DMS53 treated with DMSO at 0.1 percent for 48 hours (cell line): ENCODE data around the gene WWOX.

Source experiments
- DNase-seq: peaks from one replicate; lab custom pipeline; 2025; ENCODE audit not compliant: unreplicated experiment; lab: John Stamatoyannopoulos, UW

WWOX gene

DNA sequence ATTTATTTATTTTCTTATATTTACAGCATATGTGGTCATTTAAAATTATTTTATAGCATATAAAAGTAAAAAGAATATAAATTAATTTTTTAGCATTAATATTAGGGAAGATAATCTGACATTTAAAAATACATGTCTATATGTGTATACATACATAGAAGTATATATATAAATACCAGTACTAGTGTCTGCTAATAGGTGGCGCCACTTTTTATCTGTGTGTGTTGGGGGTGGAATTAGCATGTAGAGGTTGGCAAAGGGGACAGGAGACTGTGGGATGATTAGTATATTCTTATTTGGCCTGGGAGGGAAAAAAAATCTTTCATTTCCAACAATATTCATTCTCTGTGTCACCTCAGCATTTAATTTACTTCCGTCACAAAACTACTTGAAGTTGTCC is 359.1 kb downstream of the WWOX start:
- DNase-seq, result no peak

DNA sequence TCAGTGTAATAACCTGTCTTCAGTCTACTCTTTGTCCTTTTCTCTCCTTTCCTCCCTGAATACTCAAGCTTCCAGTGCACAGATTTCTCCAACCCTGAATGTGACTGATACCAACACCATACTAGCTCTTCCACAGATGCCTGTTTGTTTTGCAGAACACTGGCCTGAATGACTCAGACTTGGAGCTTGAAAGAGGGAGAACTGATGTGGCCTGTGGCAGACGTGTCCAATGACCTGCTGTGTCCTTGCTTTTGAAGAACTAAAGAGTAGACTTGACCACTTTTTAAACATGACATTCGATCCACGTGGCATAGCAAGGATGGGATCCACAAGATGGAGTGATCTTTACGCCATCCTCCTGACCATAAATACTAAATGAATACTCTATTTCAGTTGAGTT is 361.0 kb downstream of the WWOX start:
- DNase-seq, result no peak

DNA sequence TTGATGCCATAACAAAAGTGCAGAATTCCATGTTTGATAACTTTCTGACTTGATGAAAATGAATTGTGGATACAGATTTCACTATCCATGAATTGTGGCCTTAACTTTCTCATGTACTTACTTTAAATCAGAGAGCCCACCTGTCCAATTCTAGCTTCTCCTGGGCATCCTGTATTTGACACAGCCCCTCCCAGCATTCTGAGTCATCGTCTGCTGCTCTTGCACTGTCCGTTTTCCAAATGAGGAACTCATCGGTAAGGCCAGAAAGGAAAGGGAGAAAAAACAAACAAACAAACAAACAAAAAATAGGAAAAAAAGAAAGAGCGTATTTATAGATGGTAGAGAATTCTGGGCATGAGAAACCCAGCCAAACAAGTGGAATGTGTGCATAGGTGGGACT is 361.6 kb downstream of the WWOX start:
- DNase-seq, result no peak

DNA sequence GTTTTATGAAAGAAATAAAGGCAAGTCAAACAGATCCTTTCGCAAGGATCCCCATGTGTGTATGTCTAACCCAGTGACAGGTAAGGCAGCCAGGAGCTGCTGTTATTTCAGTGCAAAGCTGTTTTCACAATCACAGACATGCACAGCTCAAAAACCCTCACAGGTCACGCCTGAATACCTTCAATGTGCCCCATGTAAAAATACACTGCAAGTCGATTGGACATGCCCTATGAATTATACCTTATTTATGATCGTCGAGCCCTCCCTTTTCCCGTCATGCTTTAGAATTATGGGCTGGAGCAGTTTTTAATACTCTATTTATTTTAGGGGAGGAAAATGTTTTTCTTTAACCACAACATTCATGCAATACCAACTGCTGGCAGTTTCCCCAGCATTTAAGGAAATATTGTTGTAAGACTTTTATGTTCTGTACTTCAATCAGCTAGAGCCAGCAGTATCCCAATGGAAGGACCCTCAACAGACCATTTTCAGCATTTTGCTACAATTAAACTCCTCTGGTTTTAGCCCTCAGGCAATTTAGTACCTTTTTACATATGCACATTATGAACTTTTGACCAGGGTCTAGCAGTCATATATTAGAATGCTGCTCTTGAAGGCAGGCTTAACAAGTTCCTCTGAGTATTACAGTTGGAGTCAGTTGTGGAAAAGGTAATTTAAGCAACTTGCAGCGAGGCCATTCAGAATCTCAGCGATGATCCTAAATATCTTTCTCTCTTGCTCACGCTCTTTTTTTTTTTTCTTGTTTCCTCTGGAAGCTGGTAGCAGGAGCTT is 362.2 kb downstream of the WWOX start:
- no peak for DNase-seq

DNA sequence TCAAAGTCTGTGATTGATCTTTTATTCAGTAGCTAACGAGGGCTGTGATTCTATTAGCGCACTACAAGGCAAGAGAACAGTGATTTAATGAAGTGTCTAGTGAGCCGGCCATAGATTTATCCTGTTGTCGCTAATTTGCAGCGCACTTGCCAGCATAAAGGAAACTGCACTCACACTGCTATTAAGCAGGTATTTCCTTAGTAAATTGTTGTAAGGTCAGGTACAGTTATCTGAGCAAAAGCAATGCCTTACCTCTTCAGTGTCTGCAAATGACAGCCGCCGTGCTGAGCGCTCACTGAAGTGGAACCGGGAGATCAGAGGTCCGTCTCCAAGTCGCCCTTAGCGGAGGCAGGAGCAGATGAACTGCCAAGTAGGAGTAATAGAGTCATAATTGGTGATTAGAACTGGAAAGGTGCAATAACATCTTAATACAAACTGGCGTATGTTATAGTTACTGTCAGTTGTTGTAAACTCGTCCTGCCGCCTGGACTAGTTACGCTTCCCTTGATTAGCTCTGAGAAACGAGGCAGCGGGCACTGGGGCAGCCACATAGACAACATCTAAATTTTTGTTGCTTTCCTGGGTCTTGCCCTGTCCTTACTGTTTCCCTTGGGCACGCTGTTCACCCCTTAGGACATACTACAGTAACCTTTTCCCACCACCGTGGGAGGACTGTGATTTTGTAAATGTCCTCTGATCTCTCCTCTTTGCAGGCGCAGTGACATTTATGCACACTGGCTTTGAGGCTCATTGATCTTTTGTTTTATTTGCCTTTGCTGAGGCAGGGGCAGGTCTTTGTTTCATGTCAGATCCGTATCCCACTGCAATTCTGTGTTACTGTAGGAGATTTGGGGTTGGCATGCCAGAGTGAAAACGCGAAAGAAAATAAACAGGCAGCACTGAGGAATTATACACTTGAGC is 363.1 kb downstream of the WWOX start:
- no peak for DNase-seq

DNA sequence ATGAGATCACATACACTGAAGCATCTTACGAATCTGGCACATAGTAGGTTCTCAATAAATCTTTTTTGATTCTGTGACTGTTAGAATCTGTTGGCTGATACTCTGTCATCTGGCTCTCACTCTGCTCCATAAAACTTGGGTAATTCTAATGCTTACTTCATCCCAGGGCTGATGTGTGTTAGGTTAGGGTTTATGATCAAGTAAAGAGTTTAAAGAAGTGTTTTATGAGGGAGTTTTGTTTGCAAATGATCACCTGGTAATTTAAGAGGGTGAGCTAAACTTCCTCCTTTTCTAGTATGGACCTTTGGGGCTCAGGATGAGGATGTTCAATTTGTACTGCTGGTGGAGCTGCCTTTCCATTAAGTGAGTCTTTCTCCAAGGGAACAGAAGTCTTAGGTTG is 364.1 kb downstream of the WWOX start:
- DNase-seq, result no peak

DNA sequence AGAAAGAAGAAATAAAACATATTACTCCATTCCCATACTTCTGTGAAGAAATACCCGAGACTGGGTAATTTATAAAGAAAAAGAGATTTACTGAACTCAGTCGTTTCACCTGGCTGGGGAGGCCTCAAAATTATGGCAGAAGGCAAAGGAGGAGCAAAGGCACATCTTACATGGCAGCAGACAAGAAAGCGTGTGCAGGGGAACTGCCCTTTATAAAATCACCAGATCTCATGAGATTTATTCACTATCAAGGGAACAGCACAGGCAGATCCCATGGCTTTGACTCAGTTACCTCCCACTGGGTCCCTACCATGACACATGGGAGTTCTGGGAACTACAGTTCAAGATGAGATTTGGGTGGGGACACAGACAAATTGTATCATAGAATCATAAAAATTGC is 365.4 kb downstream of the WWOX start:
- no peak for DNase-seq

DNA sequence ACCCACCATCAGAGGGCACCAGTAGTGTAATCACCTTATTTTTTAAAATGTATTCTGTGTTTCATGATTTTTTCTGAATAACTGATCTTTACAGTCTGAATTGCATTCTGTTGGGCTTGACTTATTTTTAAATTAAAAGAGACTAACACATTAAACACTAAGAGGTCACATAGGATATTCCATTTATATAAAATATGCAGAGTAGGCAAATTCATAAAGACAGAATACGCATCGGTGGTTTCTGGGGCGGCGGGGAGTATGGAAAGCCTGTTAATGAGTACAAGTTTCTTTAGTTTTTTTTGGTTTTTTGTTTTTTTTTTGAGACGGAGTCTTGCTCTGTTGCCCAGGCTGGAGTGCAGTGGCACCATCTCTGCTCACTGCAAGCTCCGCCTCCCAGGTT is 366.3 kb downstream of the WWOX start:
- no peak for DNase-seq

DNA sequence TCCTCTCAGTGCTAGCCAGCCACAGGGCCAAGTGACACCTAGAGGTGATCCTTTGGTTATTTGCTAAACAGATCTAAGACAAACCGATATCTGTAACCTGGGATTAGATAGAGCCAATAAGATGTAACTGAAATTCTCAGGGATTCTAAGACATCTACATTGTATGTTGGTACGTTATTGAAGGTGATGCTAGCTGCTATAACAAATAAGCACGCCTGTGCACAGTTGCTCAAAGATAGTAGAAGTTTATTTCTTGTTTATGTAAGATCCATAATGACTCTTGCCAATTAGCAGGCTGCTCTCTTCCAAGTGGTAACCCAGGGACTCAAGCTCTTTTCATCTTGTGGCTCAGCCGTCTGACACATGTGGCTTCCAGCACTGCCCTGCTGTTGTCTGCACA is 370.3 kb downstream of the WWOX start:
- no peak for DNase-seq

DNA sequence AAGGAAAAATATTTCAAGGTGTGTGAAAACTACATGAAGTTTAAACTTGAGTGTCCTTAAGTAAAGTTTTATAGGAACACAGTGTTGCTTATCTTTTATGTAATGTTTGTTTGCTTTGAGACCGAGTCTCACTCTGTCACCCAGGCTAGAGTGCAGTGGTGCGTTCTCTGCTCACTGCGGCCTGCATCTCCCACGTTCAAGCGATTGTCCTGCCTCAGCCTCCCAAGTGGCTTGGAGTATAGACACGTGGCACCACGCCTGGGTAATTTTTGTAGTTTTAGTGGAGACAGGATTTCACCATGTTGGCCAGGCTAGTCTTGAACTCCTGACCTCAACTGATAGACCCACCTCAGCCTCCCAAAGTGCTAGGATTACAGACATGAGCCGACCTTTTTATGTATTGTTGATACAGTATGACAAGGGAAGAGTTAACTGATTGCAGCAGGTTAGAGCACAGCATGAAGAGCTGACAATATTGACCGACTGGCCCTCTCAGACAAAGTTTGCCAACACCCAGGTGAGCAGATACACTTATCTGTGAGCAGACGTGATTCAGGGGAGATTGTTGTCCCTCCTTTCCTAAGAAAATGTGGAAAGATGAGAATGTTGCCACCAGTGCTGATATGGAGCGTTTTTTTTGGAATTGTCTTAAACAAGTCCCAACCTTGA is 373.7 kb downstream of the WWOX start:
- no peak for DNase-seq

DNA sequence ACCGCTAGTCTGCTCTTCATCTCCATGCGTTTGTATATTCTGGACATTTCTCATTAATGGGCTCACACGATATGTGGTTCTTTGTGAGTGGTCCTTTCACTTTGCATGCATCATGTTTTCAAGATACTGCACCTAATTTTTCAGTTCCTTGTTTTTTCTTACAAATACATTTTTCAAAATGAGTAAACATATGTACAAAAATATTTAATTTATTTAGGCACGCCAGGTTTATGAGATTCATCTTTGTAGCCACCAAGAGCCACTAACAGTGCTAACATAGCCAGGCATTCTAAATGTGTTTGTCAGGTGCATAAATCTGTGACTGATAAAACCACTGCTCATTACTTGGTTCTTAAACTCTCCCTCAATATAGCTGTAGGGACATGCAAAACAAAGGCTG is 375.3 kb downstream of the WWOX start:
- DNase-seq, result no peak

DNA sequence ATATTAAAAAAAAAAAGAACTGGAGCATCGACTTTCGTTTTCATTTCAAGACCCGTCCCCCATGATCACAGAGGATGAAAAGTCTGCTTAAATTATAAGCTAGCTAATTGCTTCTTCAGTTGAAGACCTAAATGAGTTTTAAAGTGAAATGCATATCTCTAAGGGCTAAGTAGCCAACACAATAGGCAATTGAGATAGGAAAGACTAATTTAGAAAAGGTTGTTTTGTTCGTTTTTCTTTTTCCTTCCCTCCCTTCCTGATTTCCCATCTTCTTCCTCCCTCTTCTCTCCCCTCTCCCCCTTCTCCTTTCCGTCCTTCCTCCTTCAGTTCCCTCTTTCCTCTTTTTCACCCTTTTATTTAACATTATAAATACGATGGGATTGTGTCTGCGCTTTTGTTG is 377.2 kb downstream of the WWOX start:
- no peak for DNase-seq

DNA sequence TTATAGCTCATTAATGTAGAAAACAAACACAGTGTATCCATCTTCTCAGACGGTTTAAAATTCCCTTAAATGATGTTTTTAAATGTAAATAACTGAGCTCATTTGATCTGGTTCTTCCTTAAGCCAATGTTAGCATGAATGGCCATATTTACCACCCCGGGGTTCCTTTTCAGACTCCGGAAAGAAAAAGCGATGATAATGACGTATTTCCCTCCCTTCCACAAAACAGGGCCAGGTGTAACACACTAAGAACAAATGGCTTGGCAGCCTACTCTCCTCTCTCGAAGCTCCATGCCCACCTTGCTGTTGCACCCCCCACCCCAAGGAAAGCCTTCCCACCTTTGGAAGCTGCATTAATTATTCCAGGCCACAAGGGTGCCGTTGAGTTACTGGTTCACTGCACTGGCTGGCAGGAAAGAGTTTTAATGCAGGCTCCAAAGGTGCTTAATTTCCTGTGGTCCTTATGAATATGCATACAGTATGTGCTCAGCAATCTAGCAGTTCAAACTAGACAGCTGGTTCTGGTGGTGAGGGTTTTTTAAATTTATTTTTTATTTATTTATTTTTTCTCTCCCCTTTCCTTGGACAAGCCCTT is 378.9 kb downstream of the WWOX start:
- no peak for DNase-seq

DNA sequence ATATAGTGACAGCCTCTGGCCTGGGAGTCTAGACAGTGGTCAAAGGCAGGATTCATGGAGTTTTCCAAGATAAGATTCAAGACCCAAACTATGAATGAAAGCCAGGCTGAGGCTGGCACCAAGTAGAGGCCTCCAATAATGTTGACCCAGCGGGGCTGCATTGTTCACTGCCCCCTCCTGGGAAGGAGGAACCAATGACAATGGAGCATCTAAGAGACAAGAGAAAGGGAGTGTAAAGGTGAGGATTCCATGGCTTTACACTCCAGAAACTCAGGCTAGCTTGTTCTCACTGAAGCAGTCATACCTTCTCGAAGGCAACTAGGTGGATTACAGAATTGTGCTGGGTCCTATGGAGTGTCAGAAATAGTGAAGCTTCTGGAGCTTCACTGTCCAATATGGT is 380.3 kb downstream of the WWOX start:
- no peak for DNase-seq

DNA sequence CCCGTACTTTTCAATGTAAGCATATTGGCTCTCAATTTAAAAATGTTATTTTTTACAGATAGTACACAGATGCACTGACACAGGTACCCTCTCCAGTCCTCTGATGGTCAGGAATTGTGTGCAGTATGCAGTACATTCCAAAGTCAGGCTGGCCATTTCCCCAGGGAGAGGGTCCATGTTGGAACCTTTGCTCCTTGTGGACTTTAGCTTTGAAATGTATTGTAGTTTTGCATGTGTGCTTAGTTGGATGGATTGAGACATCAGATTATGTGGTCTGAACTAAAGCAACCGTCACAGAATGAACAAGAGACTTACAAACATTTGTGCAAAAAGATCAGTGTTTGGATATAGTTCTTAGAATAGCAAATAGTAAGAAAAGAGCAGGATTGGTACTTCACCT is 381.1 kb downstream of the WWOX start:
- no peak for DNase-seq

DNA sequence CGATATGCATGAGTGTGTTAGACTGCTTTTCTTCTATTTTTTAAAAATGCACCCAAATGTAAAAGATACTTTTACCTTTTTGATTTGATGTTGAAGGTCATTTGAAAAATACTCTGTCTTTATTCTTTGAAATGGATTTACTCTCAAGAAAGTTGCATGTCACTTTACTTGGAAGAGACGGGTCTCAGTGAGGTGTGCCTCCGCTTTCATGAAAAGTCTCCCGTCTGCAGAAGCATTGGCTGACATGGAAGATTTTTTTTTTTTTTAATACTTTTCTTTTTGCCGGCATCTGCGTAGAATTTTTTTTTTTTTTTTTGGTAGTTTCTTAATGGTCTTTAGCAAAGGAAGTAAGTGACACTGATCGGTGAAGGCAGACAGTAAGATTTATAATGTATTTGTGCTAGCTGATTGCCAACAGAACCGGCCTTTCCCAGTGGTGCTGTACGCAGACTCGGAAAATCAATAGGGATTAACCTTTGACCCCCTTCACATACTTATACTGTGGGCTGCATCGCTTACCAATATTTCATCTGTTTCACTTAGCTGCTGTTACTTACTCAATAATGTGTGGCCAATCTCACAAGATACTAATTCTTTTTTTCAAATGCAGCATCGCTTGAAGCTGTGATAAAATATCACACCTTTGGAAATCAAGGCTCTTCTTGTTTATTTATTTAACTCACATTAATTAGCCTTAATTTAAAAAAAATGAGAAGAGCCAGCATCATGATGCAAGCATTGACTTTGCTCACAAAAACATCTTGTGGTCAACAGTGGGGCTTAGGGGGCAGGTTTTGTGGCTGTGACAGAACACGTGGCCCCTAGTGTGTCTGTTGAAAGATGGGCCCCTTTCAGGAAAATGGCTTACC is 383.9 kb downstream of the WWOX start:
- DNase-seq, result no peak

DNA sequence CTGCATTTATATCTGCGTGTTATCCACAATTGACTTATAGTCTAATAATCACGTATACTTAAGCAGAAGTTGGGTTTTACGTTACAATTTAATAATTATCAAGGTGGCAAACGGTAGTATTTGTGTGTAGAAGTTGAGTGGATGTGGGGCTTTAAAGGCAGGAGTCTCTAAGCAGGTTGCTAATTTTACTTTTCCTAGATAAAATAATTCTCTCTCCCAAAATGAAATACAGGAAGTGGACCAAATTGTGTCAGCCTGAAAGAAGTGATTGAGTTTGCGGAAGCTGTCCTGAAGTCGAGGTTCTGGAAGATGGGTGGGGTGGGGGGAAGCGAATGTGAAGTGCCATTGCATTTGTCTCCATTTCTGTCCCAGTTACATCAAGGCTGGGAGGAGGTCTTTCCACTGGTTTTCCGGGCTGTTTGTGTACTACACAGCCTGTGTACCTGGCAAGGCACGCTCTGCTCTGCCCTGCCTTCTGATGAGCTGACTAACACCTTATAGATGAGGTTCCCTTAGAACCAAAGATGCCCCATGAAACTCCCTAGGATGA is 385.1 kb downstream of the WWOX start:
- DNase-seq, result no peak

DNA sequence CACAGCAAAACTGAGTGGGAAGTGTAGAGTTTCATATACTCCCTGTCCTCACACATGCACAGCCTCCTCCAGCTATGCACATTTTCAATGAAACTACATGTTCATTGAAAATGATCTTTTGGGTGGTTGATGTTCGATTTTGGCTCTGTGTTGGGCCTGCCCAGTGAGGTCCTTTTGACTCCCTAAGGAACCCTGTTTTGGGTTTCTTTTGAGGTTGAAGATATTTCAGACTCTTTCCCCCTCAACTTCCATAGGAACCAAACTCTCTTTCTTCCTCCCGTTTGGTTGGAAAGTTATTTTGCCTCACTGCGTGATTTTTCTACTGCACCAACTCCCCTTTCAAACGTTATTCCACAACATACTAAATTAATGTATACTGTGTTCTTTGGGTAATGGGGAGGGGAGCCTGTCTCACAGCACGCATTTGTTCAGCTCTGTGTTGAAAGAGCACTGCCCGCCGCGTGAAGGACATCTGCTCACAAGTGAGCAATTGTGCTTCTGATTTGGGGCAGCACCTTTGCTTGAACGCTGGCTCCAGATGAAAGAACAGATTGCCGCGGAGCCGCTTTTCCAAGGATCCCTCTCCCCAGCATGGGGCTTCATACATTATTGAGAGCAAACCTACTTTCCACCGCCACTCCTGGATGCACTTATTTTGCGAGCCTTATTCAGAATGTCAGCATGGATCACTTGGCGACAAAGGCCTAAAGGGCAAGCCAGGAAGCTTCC is 385.9 kb downstream of the WWOX start:
- DNase-seq, result no peak

DNA sequence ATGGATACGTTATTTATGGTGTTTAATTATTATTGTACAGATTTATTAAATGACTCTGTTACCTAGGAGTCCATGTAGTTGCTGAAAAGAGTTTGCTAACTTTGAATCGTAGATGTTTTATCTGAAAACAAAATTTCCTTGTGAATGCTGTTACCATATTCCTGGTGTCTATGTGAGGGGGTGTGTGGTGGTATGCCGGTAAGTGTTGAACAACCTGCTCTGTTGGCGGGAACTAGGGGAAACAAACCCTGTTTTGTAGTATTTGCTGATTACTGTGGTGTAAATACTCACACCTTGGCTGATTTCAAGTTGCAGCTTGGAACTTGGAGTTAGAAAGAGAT is 386.4 kb downstream of the WWOX start:
- DNase-seq, result no peak

DNA sequence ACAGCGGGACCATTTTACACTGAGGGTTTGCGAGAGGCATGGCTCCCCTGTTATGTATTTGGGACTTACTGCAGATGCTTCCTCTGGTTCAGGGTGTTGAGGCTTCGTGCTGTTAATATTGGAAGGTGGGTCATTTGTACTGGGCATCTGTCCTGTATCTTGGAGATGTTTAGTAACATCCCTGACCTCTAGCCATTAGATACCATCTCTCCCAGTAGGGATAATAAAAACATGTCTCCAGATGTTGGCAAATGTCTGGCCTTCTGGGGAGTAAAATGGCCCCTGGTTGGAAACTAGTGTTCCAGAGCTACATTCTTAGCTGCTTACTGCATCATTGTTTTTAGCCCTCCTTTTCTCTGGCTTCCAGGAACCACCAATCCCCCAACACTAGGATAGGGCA is 388.0 kb downstream of the WWOX start:
- DNase-seq, result no peak
